ENCODE measurements around the gene SIN3A. TPM values are rescaled to one million over a fixed set of nuclear protein-coding genes. Genes with fewer than 3 reads are reported as not detected.

SIN3A gene
- total and polyA plus RNA-seq, 9 of the 15 experiments (the other 6 are each of a cell fraction or from before 2014, with no cell fraction given): 11.1 to 70.3 (median 25.3) TPM

DNA sequence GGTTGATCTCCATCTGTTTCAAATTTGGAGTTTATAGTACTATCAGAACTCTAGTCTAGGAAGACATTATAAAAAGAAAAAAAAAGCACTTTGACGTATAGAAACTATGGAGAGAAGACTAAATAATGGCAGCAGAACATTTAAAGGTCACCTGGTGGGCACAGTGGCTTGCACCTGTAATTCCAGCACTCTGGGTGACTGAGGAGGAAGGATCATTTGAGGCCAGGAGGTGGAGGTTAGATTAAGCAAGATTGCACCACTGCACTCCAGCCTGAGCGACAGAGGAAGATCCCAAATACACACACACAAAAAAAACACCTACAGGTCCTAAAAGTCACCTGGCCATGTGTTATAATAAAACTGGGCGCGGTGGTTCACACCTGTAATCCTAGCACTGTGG lies 13.8 kb downstream of the SIN3A start:
- Histone ChIP-seq H2AFZ (ENCODE audit: low read depth, low read length) (no peak overlapping the region), H3K9me3 (replicated peaks; ENCODE audit: control insufficient read depth, insufficient read depth, low read depth, low read length) (no peaks in the 10 kb centered on the region), H3K9ac (ENCODE audit: insufficient read depth in 1 of 2, low read depth in 2 of 2, low read length in 2 of 2) (no peak overlapping the region), H3K27me3 (ENCODE audit: control insufficient read depth in 2 of 2, insufficient read depth in 2 of 2, low read length in 2 of 2) (no peaks in the 10 kb centered on the region), H4K20me1 (replicated peaks; ENCODE audit: control insufficient read depth, insufficient read depth, low read length) (no peaks in the 10 kb centered on the region; the same call in 1 of the 2 replicates), H3K27ac (ENCODE audit: extremely low read depth, low read depth, low read length) (no peak overlapping the region), H3K9me1 (ENCODE audit: control insufficient read depth, insufficient read depth, low read length) (no peaks in the 10 kb centered on the region), H3K4me1 (replicated peaks in 1 of 2; ENCODE audit: control insufficient read depth in 2 of 2, insufficient read depth in 2 of 2, low read length in 2 of 2) (no peaks in the 10 kb centered on the region), H3K36me3 (ENCODE audit: control insufficient read depth, insufficient read depth, low read length) (peaks cover 57% of the 10 kb centered on the region; the same call in 2 of the 3 replicates), H3K4me3 (no peak overlapping the region), H3K4me2 (ENCODE audit: insufficient read depth, low read length) (no peak overlapping the region), H3K79me2 (ENCODE audit: control insufficient read depth, insufficient read depth, low read length) (peaks cover 86% of the 10 kb centered on the region)
- POLR2A ChIA-PET: interaction anchor here (0.6 to 2.1 kb wide), 2 partner anchors 13 to 14 kb away, joined by 4 to 7 read pairs; partner anchors contain the start of gene SIN3A
- CTCF ChIA-PET (ENCODE audit: low intra/inter-chr PET ratio): no interaction called here
- intact Hi-C loops (cut with micrococcal nuclease): no loop called here
- in situ Hi-C loops (cut with MboI): no loop called here
- DNase-seq (ENCODE audit: extremely low read depth in 1 of 4, low spot score in 3 of 4): no peak
- FAIRE-seq: peak; percentile 48
- 92% methylated on average over 4 of the region's 4 CpGs for WGBS (ENCODE audit: insufficient coverage, low coverage, missing lambda C conversion rate)
- BruUV-seq (replicated peaks): no TSS peak
- no peak for ATAC-seq
- TF ChIP-seq ZNF140 (CRISPR knock-in tag; IDR thresholded peaks at IDR 0.05) (no peak), U2AF1 (optimal IDR thresholded peaks at IDR 0.05; ENCODE audit: low read depth, low read length) (no peak), ZBTB8A (IDR thresholded peaks at IDR 0.05; ENCODE audit: partially characterized antibody) (no peak), PTTG1 (tag; IDR thresholded peaks at IDR 0.05; ENCODE audit: low read depth) (no peak), HDAC2 (IDR thresholded peaks at IDR 0.05) (no peak), ZNF76 (CRISPR knock-in tag; IDR thresholded peaks at IDR 0.05; ENCODE audit: borderline replicate concordance) (no peak), ZNF41 (CRISPR knock-in tag; conservative IDR thresholded peaks at IDR 0.05) (no peak)
- TF ChIP-seq, protein P1, sequence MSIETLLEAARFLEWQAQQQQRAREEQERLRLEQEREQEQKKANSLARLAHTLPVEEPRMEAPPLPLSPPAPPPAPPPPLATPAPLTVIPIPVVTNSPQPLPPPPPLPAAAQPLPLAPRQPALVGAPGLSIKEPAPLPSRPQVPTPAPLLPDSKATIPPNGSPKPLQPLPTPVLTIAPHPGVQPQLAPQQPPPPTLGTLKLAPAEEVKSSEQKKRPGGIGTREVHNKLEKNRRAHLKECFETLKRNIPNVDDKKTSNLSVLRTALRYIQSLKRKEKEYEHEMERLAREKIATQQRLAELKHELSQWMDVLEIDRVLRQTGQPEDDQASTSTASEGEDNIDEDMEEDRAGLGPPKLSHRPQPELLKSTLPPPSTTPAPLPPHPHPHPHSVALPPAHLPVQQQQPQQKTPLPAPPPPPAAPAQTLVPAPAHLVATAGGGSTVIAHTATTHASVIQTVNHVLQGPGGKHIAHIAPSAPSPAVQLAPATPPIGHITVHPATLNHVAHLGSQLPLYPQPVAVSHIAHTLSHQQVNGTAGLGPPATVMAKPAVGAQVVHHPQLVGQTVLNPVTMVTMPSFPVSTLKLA (conservative IDR thresholded peaks at IDR 0.05): no peak
- TF ChIP-seq, protein P2, sequence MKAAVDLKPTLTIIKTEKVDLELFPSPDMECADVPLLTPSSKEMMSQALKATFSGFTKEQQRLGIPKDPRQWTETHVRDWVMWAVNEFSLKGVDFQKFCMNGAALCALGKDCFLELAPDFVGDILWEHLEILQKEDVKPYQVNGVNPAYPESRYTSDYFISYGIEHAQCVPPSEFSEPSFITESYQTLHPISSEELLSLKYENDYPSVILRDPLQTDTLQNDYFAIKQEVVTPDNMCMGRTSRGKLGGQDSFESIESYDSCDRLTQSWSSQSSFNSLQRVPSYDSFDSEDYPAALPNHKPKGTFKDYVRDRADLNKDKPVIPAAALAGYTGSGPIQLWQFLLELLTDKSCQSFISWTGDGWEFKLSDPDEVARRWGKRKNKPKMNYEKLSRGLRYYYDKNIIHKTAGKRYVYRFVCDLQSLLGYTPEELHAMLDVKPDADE (conservative IDR thresholded peaks at IDR 0.05; ENCODE audit: control insufficient read depth, low read depth, low read length): no peak
- TF ChIP-seq, protein P3, sequence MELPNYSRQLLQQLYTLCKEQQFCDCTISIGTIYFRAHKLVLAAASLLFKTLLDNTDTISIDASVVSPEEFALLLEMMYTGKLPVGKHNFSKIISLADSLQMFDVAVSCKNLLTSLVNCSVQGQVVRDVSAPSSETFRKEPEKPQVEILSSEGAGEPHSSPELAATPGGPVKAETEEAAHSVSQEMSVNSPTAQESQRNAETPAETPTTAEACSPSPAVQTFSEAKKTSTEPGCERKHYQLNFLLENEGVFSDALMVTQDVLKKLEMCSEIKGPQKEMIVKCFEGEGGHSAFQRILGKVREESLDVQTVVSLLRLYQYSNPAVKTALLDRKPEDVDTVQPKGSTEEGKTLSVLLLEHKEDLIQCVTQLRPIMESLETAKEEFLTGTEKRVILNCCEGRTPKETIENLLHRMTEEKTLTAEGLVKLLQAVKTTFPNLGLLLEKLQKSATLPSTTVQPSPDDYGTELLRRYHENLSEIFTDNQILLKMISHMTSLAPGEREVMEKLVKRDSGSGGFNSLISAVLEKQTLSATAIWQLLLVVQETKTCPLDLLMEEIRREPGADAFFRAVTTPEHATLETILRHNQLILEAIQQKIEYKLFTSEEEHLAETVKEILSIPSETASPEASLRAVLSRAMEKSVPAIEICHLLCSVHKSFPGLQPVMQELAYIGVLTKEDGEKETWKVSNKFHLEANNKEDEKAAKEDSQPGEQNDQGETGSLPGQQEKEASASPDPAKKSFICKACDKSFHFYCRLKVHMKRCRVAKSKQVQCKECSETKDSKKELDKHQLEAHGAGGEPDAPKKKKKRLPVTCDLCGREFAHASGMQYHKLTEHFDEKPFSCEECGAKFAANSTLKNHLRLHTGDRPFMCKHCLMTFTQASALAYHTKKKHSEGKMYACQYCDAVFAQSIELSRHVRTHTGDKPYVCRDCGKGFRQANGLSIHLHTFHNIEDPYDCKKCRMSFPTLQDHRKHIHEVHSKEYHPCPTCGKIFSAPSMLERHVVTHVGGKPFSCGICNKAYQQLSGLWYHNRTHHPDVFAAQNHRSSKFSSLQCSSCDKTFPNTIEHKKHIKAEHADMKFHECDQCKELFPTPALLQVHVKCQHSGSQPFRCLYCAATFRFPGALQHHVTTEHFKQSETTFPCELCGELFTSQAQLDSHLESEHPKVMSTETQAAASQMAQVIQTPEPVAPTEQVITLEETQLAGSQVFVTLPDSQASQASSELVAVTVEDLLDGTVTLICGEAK (IDR thresholded peaks at IDR 0.05): no peak
- TF ChIP-seq, protein P3 (CRISPR knock-in tag; IDR thresholded peaks at IDR 0.05): no peak

Data from K562 (cell line).